ENCODE results near the gene YPEL1. TPM values are rescaled to one million over a fixed set of nuclear protein-coding genes. Genes with fewer than 3 reads are reported as not detected.

YPEL1 gene
- total and polyA plus RNA-seq, 2 of the 13 experiments (the other 11 are each of a cell fraction or from before 2014, with no cell fraction given): 0.33 to 2.5 TPM

DNA sequence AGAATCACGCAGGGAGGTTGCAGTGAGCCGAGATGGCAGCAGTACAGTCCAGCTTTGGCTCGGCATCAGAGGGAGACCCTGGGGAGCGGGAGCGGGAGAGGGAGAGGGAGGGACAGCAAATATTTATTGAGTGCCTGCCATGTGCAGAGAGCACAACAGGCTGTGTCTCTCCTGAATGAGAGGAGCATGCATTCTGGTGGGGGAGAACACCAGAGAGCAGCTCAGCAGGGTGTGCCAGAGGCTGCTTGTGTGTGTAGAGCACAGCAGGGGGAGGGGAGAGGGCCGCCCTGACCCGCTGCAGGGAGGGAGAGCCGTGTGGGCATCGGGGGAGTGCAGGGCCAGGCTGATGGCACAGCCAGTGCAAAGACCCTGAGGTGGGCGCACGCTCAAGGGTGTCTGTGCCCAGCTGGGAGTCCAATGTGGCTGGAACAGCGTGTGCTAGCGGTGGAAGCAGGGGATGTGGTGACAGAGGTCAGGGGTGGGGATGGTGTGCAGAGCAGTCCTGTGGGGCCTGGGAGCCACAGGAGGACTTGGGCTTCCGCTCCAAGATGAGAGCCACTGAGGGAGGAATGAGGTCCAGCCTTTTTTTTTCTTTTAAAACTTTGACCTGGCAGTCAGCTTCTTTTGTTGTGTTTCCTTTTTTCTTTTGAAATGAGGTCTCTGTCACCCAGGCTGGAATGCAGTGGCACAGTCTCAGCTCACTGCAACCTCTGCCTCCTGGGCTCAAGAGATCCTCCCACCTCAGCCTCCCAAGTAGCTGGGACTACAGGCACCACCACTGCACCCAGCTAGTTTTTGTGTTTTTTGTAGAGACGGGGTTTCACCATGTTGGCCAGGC, 57.8 kb downstream of the YPEL1 start (continued):
- TF ChIP-seq ATM (IDR thresholded peaks at IDR 0.05; ENCODE audit: borderline replicate concordance): no peak
- no peak for TF ChIP-seq CBX1 (IDR thresholded peaks at IDR 0.05; ENCODE audit: low read depth)
- TF ChIP-seq SRF (IDR thresholded peaks at IDR 0.05; ENCODE audit: low read depth, low read length): no peak
- no peak; the same call in 1 of the 2 replicates for TF ChIP-seq ZNF12 (CRISPR knock-in tag; IDR thresholded peaks at IDR 0.05)
- TF ChIP-seq NR0B2 (CRISPR knock-in tag; IDR thresholded peaks at IDR 0.05): no peak
- TF ChIP-seq ZNF543 (CRISPR knock-in tag; IDR thresholded peaks at IDR 0.05): 0 out of 2 replicates have a peak, but pooled peaks have one; percentile 58
- TF ChIP-seq, protein P1, sequence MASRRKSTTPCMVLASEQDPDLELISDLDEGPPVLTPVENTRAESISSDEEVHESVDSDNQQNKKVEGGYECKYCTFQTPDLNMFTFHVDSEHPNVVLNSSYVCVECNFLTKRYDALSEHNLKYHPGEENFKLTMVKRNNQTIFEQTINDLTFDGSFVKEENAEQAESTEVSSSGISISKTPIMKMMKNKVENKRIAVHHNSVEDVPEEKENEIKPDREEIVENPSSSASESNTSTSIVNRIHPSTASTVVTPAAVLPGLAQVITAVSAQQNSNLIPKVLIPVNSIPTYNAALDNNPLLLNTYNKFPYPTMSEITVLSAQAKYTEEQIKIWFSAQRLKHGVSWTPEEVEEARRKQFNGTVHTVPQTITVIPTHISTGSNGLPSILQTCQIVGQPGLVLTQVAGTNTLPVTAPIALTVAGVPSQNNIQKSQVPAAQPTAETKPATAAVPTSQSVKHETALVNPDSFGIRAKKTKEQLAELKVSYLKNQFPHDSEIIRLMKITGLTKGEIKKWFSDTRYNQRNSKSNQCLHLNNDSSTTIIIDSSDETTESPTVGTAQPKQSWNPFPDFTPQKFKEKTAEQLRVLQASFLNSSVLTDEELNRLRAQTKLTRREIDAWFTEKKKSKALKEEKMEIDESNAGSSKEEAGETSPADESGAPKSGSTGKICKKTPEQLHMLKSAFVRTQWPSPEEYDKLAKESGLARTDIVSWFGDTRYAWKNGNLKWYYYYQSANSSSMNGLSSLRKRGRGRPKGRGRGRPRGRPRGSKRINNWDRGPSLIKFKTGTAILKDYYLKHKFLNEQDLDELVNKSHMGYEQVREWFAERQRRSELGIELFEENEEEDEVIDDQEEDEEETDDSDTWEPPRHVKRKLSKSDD (CRISPR knock-in tag; IDR thresholded peaks at IDR 0.05; ENCODE audit: low read depth): no peak
- no peak for TF ChIP-seq ZNF20 (CRISPR knock-in tag; IDR thresholded peaks at IDR 0.05)
- no peak for TF ChIP-seq ZNF335 (CRISPR knock-in tag; IDR thresholded peaks at IDR 0.05)
- TF ChIP-seq RFXANK (CRISPR knock-in tag; IDR thresholded peaks at IDR 0.05): no peak
- TF ChIP-seq, protein P2, sequence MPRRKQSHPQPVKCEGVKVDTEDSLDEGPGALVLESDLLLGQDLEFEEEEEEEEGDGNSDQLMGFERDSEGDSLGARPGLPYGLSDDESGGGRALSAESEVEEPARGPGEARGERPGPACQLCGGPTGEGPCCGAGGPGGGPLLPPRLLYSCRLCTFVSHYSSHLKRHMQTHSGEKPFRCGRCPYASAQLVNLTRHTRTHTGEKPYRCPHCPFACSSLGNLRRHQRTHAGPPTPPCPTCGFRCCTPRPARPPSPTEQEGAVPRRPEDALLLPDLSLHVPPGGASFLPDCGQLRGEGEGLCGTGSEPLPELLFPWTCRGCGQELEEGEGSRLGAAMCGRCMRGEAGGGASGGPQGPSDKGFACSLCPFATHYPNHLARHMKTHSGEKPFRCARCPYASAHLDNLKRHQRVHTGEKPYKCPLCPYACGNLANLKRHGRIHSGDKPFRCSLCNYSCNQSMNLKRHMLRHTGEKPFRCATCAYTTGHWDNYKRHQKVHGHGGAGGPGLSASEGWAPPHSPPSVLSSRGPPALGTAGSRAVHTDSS (CRISPR knock-in tag; conservative IDR thresholded peaks at IDR 0.05): no peak
- TF ChIP-seq FOXO1 (CRISPR knock-in tag; IDR thresholded peaks at IDR 0.05): peak; percentile 75
- no peak for TF ChIP-seq ZNF44 (CRISPR knock-in tag; IDR thresholded peaks at IDR 0.05)
- TF ChIP-seq HNRNPLL (IDR thresholded peaks at IDR 0.05; ENCODE audit: low read depth, low read length, poor library complexity, severe bottlenecking): peak; percentile 25
- TF ChIP-seq ZEB1 (IDR thresholded peaks at IDR 0.05; ENCODE audit: insufficient replicate concordance, low read depth): no peak
- TF ChIP-seq TFAP4 (IDR thresholded peaks at IDR 0.05; ENCODE audit: borderline replicate concordance, low read depth): peak; percentile 55; the same call in 1 of the 2 replicates
- peak; percentile 51; the same call in 1 of the 2 replicates for TF ChIP-seq ZNF772 (CRISPR knock-in tag; IDR thresholded peaks at IDR 0.05)
- TF ChIP-seq PREB (CRISPR knock-in tag; IDR thresholded peaks at IDR 0.05): no peak
- no peak for TF ChIP-seq ZNF446 (CRISPR knock-in tag; IDR thresholded peaks at IDR 0.05)

Data from HepG2 (cell line).